Effector memory CD4-positive, alpha-beta T cell (primary cell): Measurements from ENCODE around the gene AKR1C4.
"Not testable (repeated sequence)": the region's sequence is repeated elsewhere in the genome, so short reads cannot be mapped to it uniquely, and the experiment has no call there.

Experiments used
- DNase-seq, 3 donors: peaks; one replicate each; pipeline ENCODE4 v3.0.0-alpha.2; 2020
- H3K27ac ChIP-seq: 2 replicates; pipeline ENCODE4 v1.7.0; 2013; ENCODE audit warnings: mild to moderate bottlenecking, low read length, moderate library complexity; ENCODE audit not compliant: insufficient read depth, poor library complexity, severe bottlenecking
- H3K27me3 ChIP-seq: replicated peaks from 2 replicates; pipeline ENCODE4 v1.7.0; 2013; ENCODE audit warnings: mild to moderate bottlenecking, low read length; ENCODE audit not compliant: insufficient read depth, control insufficient read depth, poor library complexity, severe bottlenecking
- H3K36me3 ChIP-seq: 2 replicates; pipeline ENCODE4 v1.7.0; 2013; ENCODE audit warnings: mild to moderate bottlenecking, low read length, moderate library complexity; ENCODE audit not compliant: control insufficient read depth, insufficient read depth
- H3K4me1 ChIP-seq: 2 replicates; pipeline ENCODE4 v1.7.0; 2013; ENCODE audit warnings: low read length, mild to moderate bottlenecking; ENCODE audit not compliant: control insufficient read depth, insufficient read depth, poor library complexity, severe bottlenecking
- H3K4me3 ChIP-seq: 2 replicates; pipeline ENCODE4 v1.7.0; 2013; ENCODE audit warnings: low read length, low read depth, mild to moderate bottlenecking; ENCODE audit not compliant: insufficient read depth, poor library complexity, severe bottlenecking
- H3K9me3 ChIP-seq: 2 replicates; pipeline ENCODE4 v1.7.0; 2013; ENCODE audit warnings: mild to moderate bottlenecking, low read length, moderate library complexity; ENCODE audit not compliant: control insufficient read depth

AKR1C4 gene

GRCh38 chr10:5233324-5233723, 36.7 kb downstream of the AKR1C4 start:
- H3K4me3 ChIP-seq: no peak overlapping the region
- no peak overlapping the region for H3K27ac ChIP-seq
- no peaks in the 10 kb centered on the region for H3K9me3 ChIP-seq
- H3K27me3 ChIP-seq: no peaks in the 10 kb centered on the region
- no peak for DNase-seq
- H3K36me3 ChIP-seq: no peaks in the 10 kb centered on the region
- no peaks in the 10 kb centered on the region for H3K4me1 ChIP-seq

- Histone ChIP-seq H3K4me3 (no peak overlapping the region), H3K27ac (no peak overlapping the region), H3K4me1 (no peaks in the 10 kb centered on the region), H3K9me3 (no peaks in the 10 kb centered on the region), H3K27me3 (no peaks in the 10 kb centered on the region), H3K36me3 (no peaks in the 10 kb centered on the region)
- DNase-seq: no peak
Measured at GRCh38 chr10:5234106-5234860, 37.6 kb downstream of the AKR1C4 start.

- H3K4me3 ChIP-seq, DNase-seq, H3K9me3 ChIP-seq, H3K27ac ChIP-seq, H3K36me3 ChIP-seq, H3K27me3 ChIP-seq, H3K4me1 ChIP-seq: not testable (repeated sequence)
Measured at GRCh38 chr10:5237541-5237940, 40.9 kb downstream of the AKR1C4 start.

GRCh38 chr10:5242585-5242984, 45.9 kb downstream of the AKR1C4 start:
- no peak overlapping the region for H3K4me3 ChIP-seq
- no peaks in the 10 kb centered on the region for H3K36me3 ChIP-seq
- DNase-seq: no peak
- no peaks in the 10 kb centered on the region for H3K9me3 ChIP-seq
- H3K27me3 ChIP-seq: no peaks in the 10 kb centered on the region
- H3K27ac ChIP-seq: no peak overlapping the region
- no peaks in the 10 kb centered on the region for H3K4me1 ChIP-seq

GRCh38 chr10:5243521-5243987, 46.9 kb downstream of the AKR1C4 start:
- Histone ChIP-seq H3K4me3 (no peak overlapping the region), H3K4me1 (no peaks in the 10 kb centered on the region), H3K9me3 (no peaks in the 10 kb centered on the region), H3K36me3 (no peaks in the 10 kb centered on the region), H3K27ac (no peak overlapping the region), H3K27me3 (no peaks in the 10 kb centered on the region)
- DNase-seq: no peak

- Histone ChIP-seq H3K27ac (no peak overlapping the region), H3K4me1 (no peaks in the 10 kb centered on the region), H3K27me3 (no peaks in the 10 kb centered on the region), H3K36me3 (no peaks in the 10 kb centered on the region), H3K4me3 (no peak overlapping the region), H3K9me3 (no peaks in the 10 kb centered on the region)
- DNase-seq: no peak
Measured at GRCh38 chr10:5252177-5253037, 55.8 kb downstream of the AKR1C4 start.

- no peaks in the 10 kb centered on the region for H3K27me3 ChIP-seq
- H3K4me1 ChIP-seq: no peaks in the 10 kb centered on the region
- H3K36me3 ChIP-seq: no peaks in the 10 kb centered on the region
- H3K4me3 ChIP-seq: no peak overlapping the region
- DNase-seq: no peak
- H3K27ac ChIP-seq: no peak overlapping the region
- H3K9me3 ChIP-seq: no peaks in the 10 kb centered on the region
Measured at GRCh38 chr10:5254488-5254887, 57.9 kb downstream of the AKR1C4 start.

- not testable (repeated sequence) for H3K4me3 ChIP-seq, H3K27me3 ChIP-seq, H3K9me3 ChIP-seq, DNase-seq, H3K36me3 ChIP-seq, H3K27ac ChIP-seq, H3K4me1 ChIP-seq
Measured at GRCh38 chr10:5257768-5258167, 61.1 kb downstream of the AKR1C4 start.

- H3K4me3 ChIP-seq: no peak overlapping the region
- no peaks in the 10 kb centered on the region for H3K27me3 ChIP-seq
- no peaks in the 10 kb centered on the region for H3K4me1 ChIP-seq
- H3K27ac ChIP-seq: no peak overlapping the region
- no peak for DNase-seq
- no peaks in the 10 kb centered on the region for H3K36me3 ChIP-seq
- no peaks in the 10 kb centered on the region for H3K9me3 ChIP-seq
Measured at GRCh38 chr10:5259132-5259951, 62.7 kb downstream of the AKR1C4 start.
